OCI-LY7 (cell line): Measurements from ENCODE around the gene KRT75. TPM values are rescaled to one million over a fixed set of nuclear protein-coding genes. Genes with fewer than 3 reads are reported as not detected.

Experiments
- BruUV-seq: library from RNA; stranded (reverse); fragments of 400-500 nt; replicated peaks from 2 replicates; lab custom pipeline; 2021; lab: Mats Ljungman, UMichigan
- CTCF ChIA-PET: fragments of 300-600 bp; sonication (Branson Sonifier 250); formaldehyde crosslinking; loops from one replicate; lab custom pipeline; 2022; ENCODE audit warnings: antibody characterized with exemption; ENCODE audit not compliant: unreplicated experiment; lab: Charles Lee
- POLR2A ChIA-PET: fragments of 300-600 bp; sonication (Branson Sonifier 250); formaldehyde crosslinking; loops from one replicate; lab custom pipeline; 2022; ENCODE audit warnings: antibody characterized with exemption; lab: Charles Lee
- DNase-seq: peaks from one replicate; pipeline ENCODE4 v3.0.0-alpha.2; 2015; ENCODE audit warnings: low spot score
- H2AFZ ChIP-seq: fragments of 200-600 bp; sonication (generic), shearing (Covaris generic); 2 replicates; pipeline ENCODE4 v1.6.1; 2014; ENCODE audit warnings: mild to moderate bottlenecking, antibody characterized with exemption, low read length, moderate library complexity
- H3K27ac ChIP-seq: fragments of 200-600 bp; sonication (generic); 2 replicates; pipeline ENCODE4 v1.5.1; 2014; ENCODE audit warnings: mixed run types, low read depth, mild to moderate bottlenecking, moderate library complexity, low read length, inconsistent platforms; ENCODE audit not compliant: poor library complexity, severe bottlenecking
- H3K36me3 ChIP-seq: fragments of 200-600 bp; sonication (generic); 2 replicates; pipeline ENCODE4 v1.6.1; 2014; ENCODE audit warnings: mild to moderate bottlenecking, antibody characterized with exemption, low read length, moderate library complexity, mixed read lengths; ENCODE audit not compliant: insufficient read depth
- H3K4me1 ChIP-seq: fragments of 200-600 bp; sonication (generic); 2 replicates; pipeline ENCODE4 v1.5.1; 2014; ENCODE audit warnings: mild to moderate bottlenecking, low read length; ENCODE audit not compliant: insufficient read depth, poor library complexity, severe bottlenecking
- H3K4me2 ChIP-seq: fragments of 200-600 bp; sonication (generic); 2 replicates; pipeline ENCODE4 v1.6.1; 2014; ENCODE audit warnings: mild to moderate bottlenecking, low read length
- H3K4me3 ChIP-seq: fragments of 200-600 bp; sonication (generic); 2 replicates; pipeline ENCODE4 v1.5.1; 2014; ENCODE audit warnings: mild to moderate bottlenecking, low read depth, low read length; ENCODE audit not compliant: poor library complexity, severe bottlenecking
- H3K79me2 ChIP-seq: fragments of 200-600 bp; sonication (generic); 2 replicates; pipeline ENCODE4 v1.6.1; 2016; ENCODE audit warnings: low read depth, mild to moderate bottlenecking, low read length, moderate library complexity, mixed read lengths; ENCODE audit not compliant: insufficient read depth
- H3K9me2 ChIP-seq: fragments of 200-600 bp; sonication (generic); 2 replicates; pipeline ENCODE4 v1.6.1; 2016; ENCODE audit warnings: mild to moderate bottlenecking, low read length, mixed read lengths; ENCODE audit not compliant: insufficient read depth
- H3K9me3 ChIP-seq: fragments of 200-600 bp; sonication (generic); 2 replicates; pipeline ENCODE4 v1.6.1; 2014; ENCODE audit warnings: mild to moderate bottlenecking, mixed run types, low read length, mixed read lengths
- H4K20me1 ChIP-seq: fragments of 200-600 bp; sonication (generic); 2 replicates; pipeline ENCODE4 v1.6.1; 2014; ENCODE audit warnings: mild to moderate bottlenecking, antibody characterized with exemption, low read length, moderate library complexity, mixed read lengths; ENCODE audit not compliant: insufficient read depth
- CTCF ChIP-seq: fragments of 200-600 bp; sonication (generic); conservative IDR thresholded peaks from 2 replicates; pipeline ENCODE4 v1.5.1; 2014; ENCODE audit warnings: mild to moderate bottlenecking, antibody characterized with exemption, low read length, moderate library complexity, mixed read lengths
- EZH2phosphoT487 ChIP-seq: fragments of 200-600 bp; sonication (generic); IDR thresholded peaks from 2 replicates; pipeline ENCODE4 v1.6.1; 2018; ENCODE audit warnings: low read depth, borderline replicate concordance, mild to moderate bottlenecking, mixed run types, antibody characterized with exemption, low read length, moderate library complexity, mixed read lengths
- intact Hi-C: fragments of 100-400 bp; cut with micrococcal nuclease; formaldehyde crosslinking; loops from one replicate; pipeline ENCODE4 v1.10.0; 2022; ENCODE audit not compliant: unreplicated experiment
- total RNA-seq, 2 experiments: library from RNA; depleted of rRNA in 1 of 2; stranded (reverse); fragments of >200 nt in 1 of 2; shearing (Covaris generic) in 1 of 2; gene quantifications; 2 replicates each; pipeline ENCODE4 v1.2.3, GENCODE V29; 2014 to 2022

Gene KRT75
- total RNA-seq, 2 experiments from 2014 or later = not detected

GRCh38 chr12:52442600-52443061, 8.5 kb upstream of the KRT75 start:
- BruUV-seq = no TSS peak

GRCh38 chr12:52441320-52441911, 7.2 kb upstream of the KRT75 start:
- ChIA-PET POLR2A (no interaction called here), CTCF (no interaction called here)
- H3K36me3 ChIP-seq = no peaks in the 10 kb centered on the region
- no peaks in the 10 kb centered on the region for H4K20me1 ChIP-seq
- no peaks in the 10 kb centered on the region for H3K9me3 ChIP-seq
- no TSS peak for BruUV-seq
- no peak overlapping the region for H3K4me3 ChIP-seq
- H2AFZ ChIP-seq = no peak overlapping the region
- TF ChIP-seq CTCF (no peak), EZH2phosphoT487 (no peak)
- H3K4me1 ChIP-seq = no peaks in the 10 kb centered on the region
- no peak overlapping the region for H3K4me2 ChIP-seq
- DNase-seq = no peak
- intact Hi-C loops = no loop called here
- no peaks in the 10 kb centered on the region for H3K79me2 ChIP-seq
- H3K9me2 ChIP-seq = no peaks in the 10 kb centered on the region
- H3K27ac ChIP-seq = no peak overlapping the region

More at GRCh38 chr12:52442600-52443061, 8.5 kb upstream of the KRT75 start:
- H3K4me3 ChIP-seq = no peak overlapping the region
- no peaks in the 10 kb centered on the region for H3K79me2 ChIP-seq
- no peaks in the 10 kb centered on the region for H3K9me3 ChIP-seq
- no peak for TF ChIP-seq CTCF
- TF ChIP-seq EZH2phosphoT487 = no peak
- H2AFZ ChIP-seq = no peak overlapping the region
- H3K36me3 ChIP-seq = no peaks in the 10 kb centered on the region
- H3K27ac ChIP-seq = no peak overlapping the region
- H3K4me1 ChIP-seq = no peaks in the 10 kb centered on the region
- ChIA-PET CTCF (no interaction called here), POLR2A (no interaction called here)
- no peak overlapping the region for H3K4me2 ChIP-seq
- no peaks in the 10 kb centered on the region for H3K9me2 ChIP-seq
- H4K20me1 ChIP-seq = no peaks in the 10 kb centered on the region
- intact Hi-C loops = no loop called here
- DNase-seq = no peak

GRCh38 chr12:52440821-52441319, 6.7 kb upstream of the KRT75 start:
- intact Hi-C loops = no loop called here
- no peaks in the 10 kb centered on the region for H3K36me3 ChIP-seq
- ChIA-PET POLR2A (no interaction called here), CTCF (no interaction called here)
- TF ChIP-seq CTCF (no peak), EZH2phosphoT487 (no peak)
- no peak for DNase-seq
- H3K4me2 ChIP-seq = no peak overlapping the region
- BruUV-seq = no TSS peak
- H2AFZ ChIP-seq = no peak overlapping the region
- H3K27ac ChIP-seq = no peak overlapping the region
- no peaks in the 10 kb centered on the region for H3K9me2 ChIP-seq
- H3K9me3 ChIP-seq = no peaks in the 10 kb centered on the region
- no peaks in the 10 kb centered on the region for H4K20me1 ChIP-seq
- H3K79me2 ChIP-seq = no peaks in the 10 kb centered on the region
- H3K4me1 ChIP-seq = no peaks in the 10 kb centered on the region
- no peak overlapping the region for H3K4me3 ChIP-seq
